Thymus (tissue), 11 donors: ENCODE data around the gene PLA2G2D. TPM values are rescaled to one million over a fixed set of nuclear protein-coding genes. Genes with fewer than 3 reads are reported as not detected.

Experiments used
- DNase-seq, 9 donors: peaks; one replicate each; pipeline ENCODE4 v3.0.0-alpha.2; 2013; ENCODE audit warnings: low spot score in 9 of 9, low read depth in 6 of 9, missing footprints in 1 of 9
- H3K27ac ChIP-seq, 2 donors: one replicate each; pipeline ENCODE4 v1.5.1; 2013; ENCODE audit warnings: control low read depth in 1 of 2, low read depth in 1 of 2, low read length in 1 of 2, mild to moderate bottlenecking in 1 of 2, moderate library complexity in 1 of 2
- H3K27me3 ChIP-seq, 2 donors: one replicate each; pipeline ENCODE4 v1.5.1; 2013; ENCODE audit warnings: low read length in 1 of 2; ENCODE audit not compliant: control insufficient read depth in 2 of 2, insufficient read depth in 1 of 2
- H3K36me3 ChIP-seq, 2 donors: one replicate each; pipeline ENCODE4 v1.5.1; 2013; ENCODE audit warnings: low read length in 1 of 2, mild to moderate bottlenecking in 1 of 2, moderate library complexity in 1 of 2; ENCODE audit not compliant: control insufficient read depth in 2 of 2, insufficient read depth in 2 of 2
- H3K4me1 ChIP-seq, 2 donors: one replicate each; pipeline ENCODE4 v1.5.1; 2013; ENCODE audit warnings: low read length in 2 of 2; ENCODE audit not compliant: control insufficient read depth in 2 of 2, insufficient read depth in 2 of 2
- H3K4me3 ChIP-seq, 2 donors: one replicate each; pipeline ENCODE4 v1.5.1; 2013; ENCODE audit warnings: low read length in 2 of 2, control low read depth in 1 of 2, mild to moderate bottlenecking in 1 of 2
- H3K9me3 ChIP-seq, 2 donors: one replicate each; pipeline ENCODE4 v1.5.1; 2013; ENCODE audit warnings: low read length in 1 of 2, mild to moderate bottlenecking in 1 of 2; ENCODE audit not compliant: control insufficient read depth in 2 of 2, insufficient read depth in 1 of 2
- WGBS: extraction: QIAGEN DNeasy Blood & Tissue Kit; methylation state at CpG from one replicate; pipeline ENCODE4 v1.1.7; 2013; 5-methylcytosine and 5-hydroxymethylcytosine counted together
- polyA plus RNA-seq: library from polyadenylated mRNA; stranded (reverse); fragments of 200-250 nt; gene quantifications from one replicate; pipeline ENCODE4 v1.2.3, GENCODE V29; 2013
- total RNA-seq: library from RNA; stranded (reverse); fragments of 120-200 nt; gene quantifications from one replicate; pipeline ENCODE4 v1.2.4, GENCODE V29; 2013
- donor health status: healthy.

The PLA2G2D gene
- total and polyA plus RNA-seq, 2 donors: 0.52 to 1.6 TPM

DNA sequence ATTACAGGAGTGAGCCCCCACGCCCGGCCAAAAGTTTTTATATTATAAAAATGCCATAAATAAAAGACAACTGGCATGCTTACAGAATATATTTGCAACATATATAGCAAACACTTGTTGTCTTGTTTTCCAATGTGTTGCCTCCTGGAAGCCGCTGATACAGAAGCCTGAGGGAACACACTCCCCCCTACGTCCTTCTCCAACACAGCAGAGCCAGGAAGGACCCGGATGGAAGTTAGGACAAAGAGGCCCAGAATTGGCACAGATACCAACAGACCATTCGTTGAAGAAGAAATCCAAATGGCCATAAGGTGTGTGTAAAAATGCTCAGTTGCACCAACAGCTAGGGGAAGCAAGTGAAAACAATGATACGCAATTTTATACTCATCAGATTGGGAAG lies 50.6 kb downstream of the PLA2G2D start:
- no peaks in the 10 kb centered on the region for H3K36me3 ChIP-seq
- H3K4me3 ChIP-seq: no peak overlapping the region
- no peak overlapping the region for H3K27ac ChIP-seq
- H3K4me1 ChIP-seq: no peaks in the 10 kb centered on the region
- no peak for DNase-seq
- 94% methylated on average over 7 of the region's 7 CpGs for WGBS
- no peaks in the 10 kb centered on the region for H3K27me3 ChIP-seq
- H3K9me3 ChIP-seq: no peaks in the 10 kb centered on the region

DNA sequence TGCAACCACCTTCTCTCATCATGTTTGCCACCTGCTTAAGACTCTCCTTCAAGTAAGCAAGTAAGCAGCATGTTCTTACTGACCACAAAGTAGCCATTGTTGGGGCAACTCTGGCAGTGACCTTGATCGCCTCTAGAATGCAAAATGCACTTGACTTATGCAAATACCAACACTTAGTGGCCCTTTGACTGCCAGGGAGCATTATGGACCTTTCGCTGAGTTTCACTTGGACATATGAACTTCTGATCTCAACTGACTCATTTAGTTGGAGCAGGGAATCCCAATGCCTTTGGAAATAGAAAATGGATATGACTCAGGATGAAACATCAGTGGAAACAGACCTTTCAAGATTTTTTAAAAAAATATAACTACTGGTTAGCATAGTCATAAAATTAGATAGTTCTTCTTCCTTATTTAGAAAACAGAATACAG lies 55.5 kb downstream of the PLA2G2D start:
- Histone ChIP-seq H3K27ac (no peak overlapping the region), H3K4me3 (no peak overlapping the region), H3K4me1 (no peaks in the 10 kb centered on the region), H3K36me3 (no peaks in the 10 kb centered on the region), H3K27me3 (no peaks in the 10 kb centered on the region), H3K9me3 (no peaks in the 10 kb centered on the region)
- WGBS: 95% methylated on average over 2 of the region's 2 CpGs
- DNase-seq: no peak

Other genes starting within 250 kb of the PLA2G2D start
- 3.6 TPM for gene OTUD3, start 237.1 kb downstream of the PLA2G2D start, total RNA-seq
- gene OTUD3, start 237.1 kb downstream of the PLA2G2D start, polyA plus RNA-seq: 3.7 TPM
- not detected for gene PLA2G2E, start 195.9 kb downstream of the PLA2G2D start, total RNA-seq
- gene PLA2G2E, start 195.9 kb downstream of the PLA2G2D start, polyA plus RNA-seq: not detected
- gene PLA2G2A, start 139.9 kb downstream of the PLA2G2D start, total RNA-seq: 0.28 TPM
- gene PLA2G2A, start 139.9 kb downstream of the PLA2G2D start, polyA plus RNA-seq: 84.5 TPM
- 0.09 TPM for gene PLA2G5, start 49.3 kb downstream of the PLA2G2D start, total RNA-seq
- gene PLA2G5, start 49.3 kb downstream of the PLA2G2D start, polyA plus RNA-seq: 1.6 TPM
- gene PLA2G2F, start 19.8 kb upstream of the PLA2G2D start, total RNA-seq: 0.47 TPM
- 7.2 TPM for gene PLA2G2F, start 19.8 kb upstream of the PLA2G2D start, polyA plus RNA-seq
- gene UBXN10, start 66.6 kb upstream of the PLA2G2D start, total RNA-seq: 0.24 TPM
- gene UBXN10, start 66.6 kb upstream of the PLA2G2D start, polyA plus RNA-seq: 0.50 TPM
- gene PLA2G2C, start 67.0 kb upstream of the PLA2G2D start, total RNA-seq: 0.19 TPM
- 0.02 TPM for gene PLA2G2C, start 67.0 kb upstream of the PLA2G2D start, polyA plus RNA-seq
- 0.05 TPM for gene VWA5B1, start 171.3 kb upstream of the PLA2G2D start, total RNA-seq
- 0.05 TPM for gene VWA5B1, start 171.3 kb upstream of the PLA2G2D start, polyA plus RNA-seq